ENCODE results near the gene PPP1R10. TPM values are rescaled to one million over a fixed set of nuclear protein-coding genes. Genes with fewer than 3 reads are reported as not detected.
A peak's percentile ranks its signal among the peaks of the same experiment; 100 is the strongest.

Gene PPP1R10
- total and polyA plus RNA-seq, 2 of the 13 experiments (the other 11 are each of a cell fraction or from before 2014, with no cell fraction given): 26.3 to 38.4 TPM

DNA sequence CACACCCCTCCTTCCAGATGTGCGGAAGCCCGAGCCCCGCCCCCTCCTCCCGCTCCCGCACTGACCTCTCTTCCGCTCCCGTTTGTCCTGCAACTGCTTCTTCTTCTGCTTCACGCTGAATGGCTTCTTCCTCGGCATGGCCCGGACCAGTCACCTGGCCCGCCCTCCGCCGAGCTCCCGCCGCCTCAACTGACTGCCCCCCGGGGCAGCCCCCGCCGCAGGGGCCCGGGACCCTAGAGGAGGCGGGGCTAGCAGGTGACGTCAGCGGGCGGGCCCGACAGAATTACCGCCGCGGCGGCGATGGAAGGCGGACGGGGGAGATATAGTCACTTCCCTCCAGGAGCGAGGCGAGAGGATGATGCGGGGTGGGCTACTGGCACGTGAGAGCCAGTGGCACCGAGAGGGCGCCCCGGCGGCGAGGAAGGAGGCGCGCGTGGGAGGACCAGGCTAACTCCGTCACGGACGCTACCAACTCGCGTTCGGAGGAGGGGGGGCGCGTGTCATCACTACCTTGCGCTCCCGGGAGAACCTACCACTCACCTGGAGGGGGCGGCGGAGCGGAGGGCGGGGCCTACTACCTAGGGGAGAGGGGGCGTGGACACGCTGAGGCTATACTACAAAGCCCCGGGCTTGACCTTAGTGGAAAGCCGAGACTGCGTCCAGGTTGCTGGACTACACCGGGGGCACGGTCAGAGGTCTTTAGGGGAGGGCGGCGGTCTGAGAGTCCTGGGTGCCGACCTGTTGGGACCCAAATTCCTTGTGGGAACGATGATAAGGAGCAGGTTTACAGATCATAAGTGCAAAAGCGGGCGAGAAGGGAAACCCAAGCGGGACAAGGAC is 60.8 kb downstream of the PPP1R10 start, which contains the start of gene GNL1 (continued):
- no peak for TF ChIP-seq ZBTB40 (IDR thresholded peaks at IDR 0.05)
- peak; percentile 68; the same call in 1 of the 2 replicates for TF ChIP-seq ZBTB40 (CRISPR knock-in tag; IDR thresholded peaks at IDR 0.05)
- peak; percentile 32 for TF ChIP-seq TEAD3 (CRISPR knock-in tag; optimal IDR thresholded peaks at IDR 0.05; ENCODE audit: borderline replicate concordance)
- TF ChIP-seq MEIS1 (CRISPR knock-in tag; IDR thresholded peaks at IDR 0.05; ENCODE audit: borderline replicate concordance): 0 out of 2 replicates have a peak, but pooled peaks have one; percentile 16
- peak; percentile 72; the same call in 1 of the 2 replicates for TF ChIP-seq ZNF564 (CRISPR knock-in tag; IDR thresholded peaks at IDR 0.05)
- TF ChIP-seq ESRRA (CRISPR knock-in tag; IDR thresholded peaks at IDR 0.05; ENCODE audit: low read depth): peak; percentile 24; the same call in 1 of the 2 replicates
- TF ChIP-seq ZBTB20 (CRISPR knock-in tag; IDR thresholded peaks at IDR 0.05; ENCODE audit: borderline replicate concordance, low read depth): no peak; the same call in 1 of the 2 replicates
- no peak for TF ChIP-seq THAP11 (CRISPR knock-in tag; IDR thresholded peaks at IDR 0.05)
- TF ChIP-seq NR2F6 (IDR thresholded peaks at IDR 0.05): peak; percentile 98
- TF ChIP-seq NR2F6 (CRISPR knock-in tag; IDR thresholded peaks at IDR 0.05): peak; percentile 92
- TF ChIP-seq, protein P1, sequence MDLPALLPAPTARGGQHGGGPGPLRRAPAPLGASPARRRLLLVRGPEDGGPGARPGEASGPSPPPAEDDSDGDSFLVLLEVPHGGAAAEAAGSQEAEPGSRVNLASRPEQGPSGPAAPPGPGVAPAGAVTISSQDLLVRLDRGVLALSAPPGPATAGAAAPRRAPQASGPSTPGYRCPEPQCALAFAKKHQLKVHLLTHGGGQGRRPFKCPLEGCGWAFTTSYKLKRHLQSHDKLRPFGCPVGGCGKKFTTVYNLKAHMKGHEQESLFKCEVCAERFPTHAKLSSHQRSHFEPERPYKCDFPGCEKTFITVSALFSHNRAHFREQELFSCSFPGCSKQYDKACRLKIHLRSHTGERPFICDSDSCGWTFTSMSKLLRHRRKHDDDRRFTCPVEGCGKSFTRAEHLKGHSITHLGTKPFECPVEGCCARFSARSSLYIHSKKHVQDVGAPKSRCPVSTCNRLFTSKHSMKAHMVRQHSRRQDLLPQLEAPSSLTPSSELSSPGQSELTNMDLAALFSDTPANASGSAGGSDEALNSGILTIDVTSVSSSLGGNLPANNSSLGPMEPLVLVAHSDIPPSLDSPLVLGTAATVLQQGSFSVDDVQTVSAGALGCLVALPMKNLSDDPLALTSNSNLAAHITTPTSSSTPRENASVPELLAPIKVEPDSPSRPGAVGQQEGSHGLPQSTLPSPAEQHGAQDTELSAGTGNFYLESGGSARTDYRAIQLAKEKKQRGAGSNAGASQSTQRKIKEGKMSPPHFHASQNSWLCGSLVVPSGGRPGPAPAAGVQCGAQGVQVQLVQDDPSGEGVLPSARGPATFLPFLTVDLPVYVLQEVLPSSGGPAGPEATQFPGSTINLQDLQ (CRISPR knock-in tag; IDR thresholded peaks at IDR 0.05): no peak; the same call in 1 of the 2 replicates
- no peak; the same call in 1 of the 2 replicates for TF ChIP-seq JUNB (CRISPR knock-in tag; IDR thresholded peaks at IDR 0.05; ENCODE audit: borderline replicate concordance)
- TF ChIP-seq ZNF614 (CRISPR knock-in tag; IDR thresholded peaks at IDR 0.05; ENCODE audit: borderline replicate concordance): peak; percentile 16; the same call in 1 of the 2 replicates
- 0 out of 2 replicates have a peak, but pooled peaks have one; percentile 60 for TF ChIP-seq ZBTB8A (CRISPR knock-in tag; IDR thresholded peaks at IDR 0.05; ENCODE audit: borderline replicate concordance, low read depth)
- TF ChIP-seq ZNF12 (CRISPR knock-in tag; IDR thresholded peaks at IDR 0.05): 0 out of 2 replicates have a peak, but pooled peaks have one; percentile 8
- TF ChIP-seq TOPORS (CRISPR knock-in tag; IDR thresholded peaks at IDR 0.05): peak; percentile 92
- peak; percentile 55 for TF ChIP-seq ZNF430 (CRISPR knock-in tag; IDR thresholded peaks at IDR 0.05)
- peak; percentile 31; the same call in 1 of the 2 replicates for TF ChIP-seq ZMYM3 (CRISPR knock-in tag; IDR thresholded peaks at IDR 0.05)
